ENCODE results near the gene PBX4. TPM values are rescaled to one million over a fixed set of nuclear protein-coding genes. Genes with fewer than 3 reads are reported as not detected.
A peak's percentile ranks its signal among the peaks of the same experiment; 100 is the strongest.

Gene PBX4
- total and polyA plus RNA-seq, 2 experiments from 2014 or later, result 3.2 to 4.3 TPM

DNA sequence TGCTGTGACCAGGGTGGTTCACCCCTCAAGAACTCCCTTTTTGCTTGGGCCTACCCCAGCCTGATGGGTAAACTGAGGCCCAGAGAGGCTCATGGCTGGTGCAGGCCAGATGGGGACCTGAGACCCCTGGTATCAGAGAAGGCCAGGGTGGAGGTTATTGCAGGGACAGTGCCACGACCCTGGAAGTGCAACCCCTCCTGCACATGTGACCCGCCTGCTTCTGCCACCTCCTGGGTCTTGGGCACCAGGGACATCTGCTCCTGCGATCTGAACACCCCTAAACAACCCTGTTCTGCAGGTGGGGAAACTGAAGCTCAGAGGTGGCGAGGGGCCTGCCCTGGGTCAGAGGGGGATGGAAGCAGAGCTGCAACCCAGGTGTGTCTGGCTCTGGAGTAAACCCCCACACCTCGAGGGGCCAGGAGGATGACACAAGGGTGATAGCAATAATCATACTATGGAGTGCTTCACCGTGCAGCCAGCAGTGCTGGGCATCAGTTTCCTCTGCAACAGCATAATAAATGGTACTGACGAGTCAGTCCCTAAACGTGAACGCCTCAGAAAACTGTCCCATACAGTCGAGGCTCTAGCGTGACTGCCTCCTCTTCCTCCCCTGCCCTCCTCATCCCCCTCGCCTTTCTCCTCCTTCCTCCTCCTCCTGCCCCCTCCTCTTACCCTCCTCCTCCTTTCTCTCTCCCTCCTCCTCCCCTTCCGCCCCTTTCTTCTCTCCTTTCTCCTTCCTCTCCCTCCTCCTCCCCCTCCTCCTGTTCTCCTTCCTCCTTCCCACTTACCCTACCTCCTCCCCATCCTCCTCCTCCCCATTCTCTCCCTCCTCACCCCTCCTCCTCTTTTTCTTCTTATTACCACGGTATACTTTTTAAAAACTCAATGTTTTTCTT is 85.4 kb downstream of the PBX4 start:
- 91% methylated on average over 8 of the region's 14 CpGs for WGBS (ENCODE audit: low lambda C conversion rate, missing lambda C conversion rate)
- TF ChIP-seq EZH2 (IDR thresholded peaks at IDR 0.05; ENCODE audit: borderline replicate concordance) (no peak), EZH2phosphoT487 (IDR thresholded peaks at IDR 0.05; ENCODE audit: low read depth, severe bottlenecking, unreplicated experiment) (no peak)
- TF ChIP-seq, protein P1, sequence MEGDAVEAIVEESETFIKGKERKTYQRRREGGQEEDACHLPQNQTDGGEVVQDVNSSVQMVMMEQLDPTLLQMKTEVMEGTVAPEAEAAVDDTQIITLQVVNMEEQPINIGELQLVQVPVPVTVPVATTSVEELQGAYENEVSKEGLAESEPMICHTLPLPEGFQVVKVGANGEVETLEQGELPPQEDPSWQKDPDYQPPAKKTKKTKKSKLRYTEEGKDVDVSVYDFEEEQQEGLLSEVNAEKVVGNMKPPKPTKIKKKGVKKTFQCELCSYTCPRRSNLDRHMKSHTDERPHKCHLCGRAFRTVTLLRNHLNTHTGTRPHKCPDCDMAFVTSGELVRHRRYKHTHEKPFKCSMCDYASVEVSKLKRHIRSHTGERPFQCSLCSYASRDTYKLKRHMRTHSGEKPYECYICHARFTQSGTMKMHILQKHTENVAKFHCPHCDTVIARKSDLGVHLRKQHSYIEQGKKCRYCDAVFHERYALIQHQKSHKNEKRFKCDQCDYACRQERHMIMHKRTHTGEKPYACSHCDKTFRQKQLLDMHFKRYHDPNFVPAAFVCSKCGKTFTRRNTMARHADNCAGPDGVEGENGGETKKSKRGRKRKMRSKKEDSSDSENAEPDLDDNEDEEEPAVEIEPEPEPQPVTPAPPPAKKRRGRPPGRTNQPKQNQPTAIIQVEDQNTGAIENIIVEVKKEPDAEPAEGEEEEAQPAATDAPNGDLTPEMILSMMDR (IDR thresholded peaks at IDR 0.05; ENCODE audit: poor library complexity), result no peak
- no peaks in the 10 kb centered on the region for H3K79me2 ChIP-seq
- no peaks in the 10 kb centered on the region for H3K9me3 ChIP-seq (ENCODE audit: low read depth)
- H4K20me1 ChIP-seq (ENCODE audit: insufficient read depth, poor library complexity, severe bottlenecking), result no peaks in the 10 kb centered on the region
- H3K4me2 ChIP-seq, result no peak overlapping the region
- H3K27ac ChIP-seq, result no peak overlapping the region
- no peak overlapping the region for H3K4me3 ChIP-seq
- no peaks in the 10 kb centered on the region for H3K27me3 ChIP-seq
- no peaks in the 10 kb centered on the region for H3K9me2 ChIP-seq (replicated peaks; ENCODE audit: insufficient read depth)
- no peak for DNase-seq (ENCODE audit: low spot score)
- H3K4me1 ChIP-seq (ENCODE audit: insufficient read depth), result peaks cover 12% of the 10 kb centered on the region
- no peaks in the 10 kb centered on the region for H3K36me3 ChIP-seq (replicated peaks; ENCODE audit: insufficient read depth, low read depth)
- H2AFZ ChIP-seq, result no peak overlapping the region

DNA sequence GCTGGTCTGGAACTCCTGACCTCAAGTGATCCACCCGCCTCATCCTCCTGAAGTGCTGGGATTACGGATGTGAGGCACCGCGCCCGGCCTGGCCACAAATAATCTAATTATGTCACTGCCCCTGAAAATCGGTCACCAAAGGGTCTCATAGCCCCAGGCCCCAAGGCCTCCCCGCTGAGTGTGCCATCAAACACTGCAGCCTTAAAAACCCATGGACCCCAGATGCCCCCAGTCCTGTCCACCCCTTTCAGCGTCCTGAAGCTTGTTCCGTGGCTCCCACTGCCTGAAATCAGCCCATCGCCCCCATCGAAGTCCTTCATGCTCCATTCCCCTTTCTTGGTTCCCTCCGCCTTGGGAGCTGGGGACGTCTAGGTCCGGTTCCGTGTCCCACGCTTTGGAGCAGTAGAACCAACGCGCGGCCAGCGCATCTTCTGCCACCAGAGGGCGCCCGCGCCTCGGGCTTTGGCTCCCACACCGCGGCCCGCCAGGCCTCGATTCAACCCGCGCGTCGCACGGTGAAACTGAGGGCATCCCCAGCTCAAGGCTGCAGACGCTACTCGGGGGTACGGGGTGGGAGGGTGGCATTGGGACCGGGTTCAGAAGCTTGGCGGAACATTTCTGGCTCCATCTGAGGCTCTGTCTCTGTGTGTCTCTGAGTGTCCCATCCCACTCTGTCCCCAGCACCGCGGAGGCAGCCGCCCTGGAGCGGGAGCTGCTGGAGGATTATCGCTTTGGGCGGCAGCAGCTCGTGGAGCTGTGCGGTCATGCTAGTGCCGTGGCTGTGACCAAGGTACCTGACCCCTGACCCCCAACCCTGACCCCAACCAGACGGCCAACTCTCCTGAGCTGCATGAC is 86.3 kb downstream of the PBX4 start:
- Histone ChIP-seq H3K36me3 (replicated peaks; ENCODE audit: insufficient read depth, low read depth) (no peaks in the 10 kb centered on the region), H3K27ac (no peak overlapping the region), H3K9me3 (ENCODE audit: low read depth) (no peaks in the 10 kb centered on the region), H3K79me2 (no peaks in the 10 kb centered on the region), H3K9me2 (replicated peaks; ENCODE audit: insufficient read depth) (no peaks in the 10 kb centered on the region), H3K4me2 (peak overlapping the region; percentile 9), H3K27me3 (no peaks in the 10 kb centered on the region), H3K4me1 (ENCODE audit: insufficient read depth) (peaks cover 9% of the 10 kb centered on the region), H4K20me1 (ENCODE audit: insufficient read depth, poor library complexity, severe bottlenecking) (no peaks in the 10 kb centered on the region), H2AFZ (no peak overlapping the region), H3K4me3 (no peak overlapping the region)
- TF ChIP-seq, protein P1 (IDR thresholded peaks at IDR 0.05; ENCODE audit: poor library complexity), result peak; percentile 99
- TF ChIP-seq EZH2phosphoT487 (IDR thresholded peaks at IDR 0.05; ENCODE audit: low read depth, severe bottlenecking, unreplicated experiment), result no peak
- peak; percentile 88 for DNase-seq (ENCODE audit: low spot score)
- WGBS (ENCODE audit: low lambda C conversion rate, missing lambda C conversion rate), result 30% methylated on average over 45 of the region's 48 CpGs

DNA sequence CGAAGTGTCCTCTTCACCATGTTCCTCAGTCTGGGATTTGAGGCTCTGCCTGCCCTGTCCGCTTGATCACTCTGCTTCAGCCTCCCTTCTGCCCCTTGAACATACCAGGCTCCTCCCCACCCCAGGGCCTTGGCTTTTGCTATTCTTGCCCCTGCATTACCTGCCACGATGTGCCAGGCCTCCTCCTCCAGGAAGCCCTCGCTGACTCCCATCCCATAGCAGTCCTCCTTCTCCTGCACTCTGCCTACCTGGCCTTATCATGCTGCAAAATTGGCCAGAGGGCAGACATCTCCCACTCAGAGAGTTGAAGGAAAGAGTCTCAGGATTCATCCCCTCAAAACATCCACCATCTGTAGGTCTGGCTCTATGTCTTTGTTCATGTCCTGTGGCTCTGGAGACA is 87.6 kb downstream of the PBX4 start:
- Histone ChIP-seq H2AFZ (no peak overlapping the region), H3K27me3 (no peaks in the 10 kb centered on the region), H3K4me2 (no peak overlapping the region), H3K9me2 (replicated peaks; ENCODE audit: insufficient read depth) (no peaks in the 10 kb centered on the region), H3K36me3 (replicated peaks; ENCODE audit: insufficient read depth, low read depth) (no peaks in the 10 kb centered on the region), H3K27ac (no peak overlapping the region), H3K4me3 (no peak overlapping the region), H3K4me1 (ENCODE audit: insufficient read depth) (peaks cover 9% of the 10 kb centered on the region), H3K9me3 (ENCODE audit: low read depth) (no peaks in the 10 kb centered on the region), H4K20me1 (ENCODE audit: insufficient read depth, poor library complexity, severe bottlenecking) (peaks cover 3% of the 10 kb centered on the region), H3K79me2 (no peaks in the 10 kb centered on the region)
- TF ChIP-seq, protein P1 (IDR thresholded peaks at IDR 0.05; ENCODE audit: poor library complexity), result no peak
- TF ChIP-seq EZH2 (IDR thresholded peaks at IDR 0.05; ENCODE audit: borderline replicate concordance), result no peak
- TF ChIP-seq EZH2phosphoT487 (IDR thresholded peaks at IDR 0.05; ENCODE audit: low read depth, severe bottlenecking, unreplicated experiment), result no peak
- DNase-seq (ENCODE audit: low spot score), result no peak
- 84% methylated on average over 4 of the region's 4 CpGs for WGBS (ENCODE audit: low lambda C conversion rate, missing lambda C conversion rate)

Data from hepatocyte (in vitro differentiated cells).